Ovary (tissue), 3 donors: ENCODE measurements around the gene ZNG1F.
"Not testable (repeated sequence)": the region's sequence is repeated elsewhere in the genome, so short reads cannot be mapped to it uniquely, and the experiment has no call there.

Source experiments
- CTCF ChIP-seq, 3 donors: fragments of 450-650 bp in 2 of 3; fragments of 200-600 bp in 1 of 3; IDR thresholded peaks; one replicate each; pipeline versions ENCODE4 v1.5.1 to v1.8.0; 2016 to 2022; ENCODE audit warnings: antibody characterized with exemption in 3 of 3, mild to moderate bottlenecking in 1 of 3
- POLR2A ChIP-seq: fragments of 450-650 bp; IDR thresholded peaks from one replicate; pipeline ENCODE4 v1.6.1; 2017; ENCODE audit warnings: antibody characterized with exemption, mild to moderate bottlenecking, moderate library complexity
- donor health status: DM: no; HTN: no; CAD: no.

- not testable (repeated sequence) for TF ChIP-seq POLR2A; CTCF (IDR thresholded peaks at IDR 0.05)
These were observed 48.1 kb upstream of the ZNG1F start for GRCh38 chr9:41237110-41237749.
